HFFc6 (cell line): Measurements from ENCODE around the gene GNPDA1. TPM values are rescaled to one million over a fixed set of nuclear protein-coding genes. Genes with fewer than 3 reads are reported as not detected.

ENCODE experiments used
- DNase-seq: peaks from one replicate; pipeline ENCODE4 v3.0.0-alpha.2; 2018
- H3K27ac Mint-ChIP-seq: 2 replicates; pipeline ENCODE4 v1.8.0; 2020; ENCODE audit warnings: mild to moderate bottlenecking, mixed read lengths
- H3K27me3 Mint-ChIP-seq: 2 replicates; pipeline ENCODE4 v1.8.0; 2021; ENCODE audit warnings: mild to moderate bottlenecking, moderate library complexity, mixed read lengths; ENCODE audit not compliant: insufficient read depth
- H3K36me3 Mint-ChIP-seq: 2 replicates; pipeline ENCODE4 v1.8.0; 2021; ENCODE audit warnings: low read depth, mixed read lengths
- H3K4me1 Mint-ChIP-seq: 2 replicates; pipeline ENCODE4 v1.8.0; 2020; ENCODE audit warnings: low read depth, mixed read lengths
- H3K4me3 Mint-ChIP-seq: 2 replicates; pipeline ENCODE4 v1.8.0; 2020; ENCODE audit warnings: mild to moderate bottlenecking, moderate library complexity, mixed read lengths
- H3K9me3 Mint-ChIP-seq: 2 replicates; pipeline ENCODE4 v1.8.0; 2020; ENCODE audit warnings: mild to moderate bottlenecking, mixed read lengths
- CTCF ChIP-seq: fragments of 200-600 bp; sonication (generic); IDR thresholded peaks from 2 replicates; pipeline ENCODE4 v1.5.0; 2021; ENCODE audit warnings: antibody characterized with exemption, mild to moderate bottlenecking
- total RNA-seq, 6 experiments: library from RNA; stranded (reverse); fragmentation: NEBNext Ultra II Directional; extraction: Animal tissue kit (Norgen Biotek cat#: 25700); gene quantifications; 2 replicates in 1 of 6; 3 replicates in 5 of 6; pipeline ENCODE4 v1.2.3, GENCODE V29; 2021

The GNPDA1 gene
- total RNA-seq, 6 experiments from 2014 or later = 25.1 to 32.6 (median 30.0) TPM

GRCh38 chr5:142020122-142020659 is 7.4 kb upstream of the GNPDA1 start:
- Mint-ChIP-seq H3K4me1 (peaks cover 28% of the 10 kb centered on the region), H3K27ac (no peak overlapping the region), H3K4me3 (no peak overlapping the region), H3K27me3 (no peaks in the 10 kb centered on the region; the same call in none of the 2 replicates), H3K9me3 (0 out of 2 replicates have a peak, but pooled peaks cover 4% of the 10 kb centered on the region), H3K36me3 (peaks cover 5% of the 10 kb centered on the region; the same call in 1 of the 2 replicates)
- DNase-seq = no peak
- TF ChIP-seq CTCF = no peak

GRCh38 chr5:142017832-142018427 is 5.1 kb upstream of the GNPDA1 start:
- no peak for DNase-seq
- no peak overlapping the region for H3K4me3 Mint-ChIP-seq

GRCh38 chr5:142016556-142016955 is 3.7 kb upstream of the GNPDA1 start:
- H3K4me1 Mint-ChIP-seq = peaks cover 49% of the 10 kb centered on the region
- peaks cover 5% of the 10 kb centered on the region; the same call in 1 of the 2 replicates for H3K36me3 Mint-ChIP-seq
- no peak for DNase-seq
- H3K4me3 Mint-ChIP-seq = no peak overlapping the region
- no peak overlapping the region for H3K27ac Mint-ChIP-seq
- no peaks in the 10 kb centered on the region; the same call in none of the 2 replicates for H3K27me3 Mint-ChIP-seq
- H3K9me3 Mint-ChIP-seq = 0 out of 2 replicates have a peak, but pooled peaks cover 4% of the 10 kb centered on the region
- no peak for TF ChIP-seq CTCF

More at GRCh38 chr5:142017832-142018427, 5.1 kb upstream of the GNPDA1 start:
- Mint-ChIP-seq H3K27ac (no peak overlapping the region), H3K27me3 (no peaks in the 10 kb centered on the region; the same call in none of the 2 replicates), H3K9me3 (0 out of 2 replicates have a peak, but pooled peaks cover 4% of the 10 kb centered on the region), H3K4me1 (peaks cover 39% of the 10 kb centered on the region), H3K36me3 (peaks cover 5% of the 10 kb centered on the region; the same call in 1 of the 2 replicates)
- TF ChIP-seq CTCF = no peak

- peak overlapping the region; percentile 10 for H3K27ac Mint-ChIP-seq
- peaks cover 5% of the 10 kb centered on the region; the same call in 1 of the 2 replicates for H3K36me3 Mint-ChIP-seq
- no peaks in the 10 kb centered on the region; the same call in 1 of the 2 replicates for H3K27me3 Mint-ChIP-seq
- H3K4me1 Mint-ChIP-seq = peaks cover 49% of the 10 kb centered on the region
- H3K4me3 Mint-ChIP-seq = no peak overlapping the region
- peak; percentile 38 for DNase-seq
- no peak for TF ChIP-seq CTCF
- 0 out of 2 replicates have a peak, but pooled peaks cover 4% of the 10 kb centered on the region for H3K9me3 Mint-ChIP-seq
Measured at GRCh38 chr5:142015781-142016533, 3.1 kb upstream of the GNPDA1 start.

- H3K4me1 Mint-ChIP-seq = peaks cover 49% of the 10 kb centered on the region
- H3K36me3 Mint-ChIP-seq = 0 out of 2 replicates have a peak, but pooled peaks cover under 1% of the 10 kb centered on the region
- TF ChIP-seq CTCF = peak; percentile 81
- H3K9me3 Mint-ChIP-seq = no peaks in the 10 kb centered on the region
- no peak overlapping the region for H3K4me3 Mint-ChIP-seq
- peak; percentile 61 for DNase-seq
- H3K27ac Mint-ChIP-seq = peak overlapping the region; percentile 55; the same call in 1 of the 2 replicates
- no peaks in the 10 kb centered on the region; the same call in 1 of the 2 replicates for H3K27me3 Mint-ChIP-seq
Measured at GRCh38 chr5:142014911-142015584, 2.2 kb upstream of the GNPDA1 start.
